ENCODE data around the gene MMP23B.
"Not testable (repeated sequence)": the region's sequence is repeated elsewhere in the genome, so short reads cannot be mapped to it uniquely, and the experiment has no call there.

The MMP23B gene

DNA sequence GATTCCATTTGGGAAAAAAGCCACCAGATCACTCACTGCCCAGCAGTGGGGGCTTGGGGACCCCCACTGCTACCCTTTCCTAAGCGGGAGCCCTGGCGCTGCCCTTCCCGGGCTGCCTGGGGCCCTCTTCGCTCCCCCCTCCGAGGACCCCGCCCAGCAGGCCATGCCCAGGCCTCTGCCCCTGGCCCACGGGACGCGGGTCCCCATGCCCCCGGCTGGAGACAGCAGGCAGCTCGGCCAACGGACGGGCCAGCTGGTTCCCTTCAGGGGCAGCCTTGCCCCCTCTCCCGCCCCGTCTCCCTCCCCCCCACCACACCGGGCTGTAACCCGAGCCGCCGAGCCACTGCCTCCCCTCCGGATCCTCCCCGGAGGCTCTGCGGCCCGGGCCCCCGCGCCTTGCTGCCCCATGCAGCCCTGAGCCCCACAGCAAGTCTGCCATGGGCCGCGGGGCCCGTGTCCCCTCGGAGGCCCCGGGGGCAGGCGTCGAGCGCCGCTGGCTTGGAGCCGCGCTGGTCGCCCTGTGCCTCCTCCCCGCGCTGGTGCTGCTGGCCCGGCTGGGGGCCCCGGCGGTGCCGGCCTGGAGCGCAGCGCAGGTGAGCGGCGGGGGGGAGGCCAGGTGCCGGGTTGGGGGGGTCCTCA is at the start of gene MMP23B:
Gene MMP23B, plus strand, starts transcription at position 392 of the 639 bp plus-strand sequence. Its CDS starts 46 bp downstream, at position 438.
- no peak within 1 kb of the TSS for H3K27ac ChIP-seq
- TF ChIP-seq, protein P1, sequence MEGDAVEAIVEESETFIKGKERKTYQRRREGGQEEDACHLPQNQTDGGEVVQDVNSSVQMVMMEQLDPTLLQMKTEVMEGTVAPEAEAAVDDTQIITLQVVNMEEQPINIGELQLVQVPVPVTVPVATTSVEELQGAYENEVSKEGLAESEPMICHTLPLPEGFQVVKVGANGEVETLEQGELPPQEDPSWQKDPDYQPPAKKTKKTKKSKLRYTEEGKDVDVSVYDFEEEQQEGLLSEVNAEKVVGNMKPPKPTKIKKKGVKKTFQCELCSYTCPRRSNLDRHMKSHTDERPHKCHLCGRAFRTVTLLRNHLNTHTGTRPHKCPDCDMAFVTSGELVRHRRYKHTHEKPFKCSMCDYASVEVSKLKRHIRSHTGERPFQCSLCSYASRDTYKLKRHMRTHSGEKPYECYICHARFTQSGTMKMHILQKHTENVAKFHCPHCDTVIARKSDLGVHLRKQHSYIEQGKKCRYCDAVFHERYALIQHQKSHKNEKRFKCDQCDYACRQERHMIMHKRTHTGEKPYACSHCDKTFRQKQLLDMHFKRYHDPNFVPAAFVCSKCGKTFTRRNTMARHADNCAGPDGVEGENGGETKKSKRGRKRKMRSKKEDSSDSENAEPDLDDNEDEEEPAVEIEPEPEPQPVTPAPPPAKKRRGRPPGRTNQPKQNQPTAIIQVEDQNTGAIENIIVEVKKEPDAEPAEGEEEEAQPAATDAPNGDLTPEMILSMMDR (conservative IDR thresholded peaks at IDR 0.05) = no peak
- no peak for TF ChIP-seq ZFX (IDR thresholded peaks at IDR 0.05)

DNA sequence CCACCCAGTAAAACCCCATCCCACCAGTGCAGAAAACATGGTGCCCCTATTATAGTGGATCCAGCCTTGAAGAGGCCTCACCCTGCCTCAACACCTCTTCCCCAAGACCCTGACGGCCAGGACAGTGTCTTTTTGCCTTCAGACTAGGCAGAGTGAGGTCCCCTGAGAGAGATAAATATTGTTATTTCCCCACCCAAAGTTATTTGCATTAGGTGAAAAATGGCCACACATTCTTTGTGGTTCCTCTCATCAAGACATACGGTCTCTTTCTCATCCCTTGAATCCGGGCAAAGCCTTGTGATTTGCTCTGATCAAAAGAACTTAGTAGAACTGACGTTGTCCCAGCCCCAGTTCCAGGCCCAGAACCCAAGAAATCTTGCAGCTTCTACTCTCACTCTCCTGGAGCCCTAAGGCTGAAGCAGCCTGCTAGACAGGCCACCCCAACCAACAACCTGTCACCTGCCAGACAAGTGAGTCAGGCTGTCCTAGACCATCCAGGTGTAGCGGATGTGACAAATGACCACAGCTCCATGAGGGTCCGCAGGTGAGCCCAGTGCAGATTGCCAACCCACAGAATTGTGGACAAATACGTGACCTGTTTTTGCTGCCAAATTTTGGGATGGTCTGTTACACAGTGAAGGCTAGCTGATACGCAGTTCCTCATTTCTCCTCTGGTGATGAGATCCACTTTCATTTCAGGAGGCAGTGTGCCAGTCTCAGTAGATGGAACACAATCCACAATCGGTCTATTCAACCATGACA is 49.2 kb upstream of the MMP23B start:
- no peak overlapping the region for H3K27ac ChIP-seq
- no peak for TF ChIP-seq ZFX (IDR thresholded peaks at IDR 0.05)
- TF ChIP-seq, protein P1 (conservative IDR thresholded peaks at IDR 0.05) = no peak

DNA sequence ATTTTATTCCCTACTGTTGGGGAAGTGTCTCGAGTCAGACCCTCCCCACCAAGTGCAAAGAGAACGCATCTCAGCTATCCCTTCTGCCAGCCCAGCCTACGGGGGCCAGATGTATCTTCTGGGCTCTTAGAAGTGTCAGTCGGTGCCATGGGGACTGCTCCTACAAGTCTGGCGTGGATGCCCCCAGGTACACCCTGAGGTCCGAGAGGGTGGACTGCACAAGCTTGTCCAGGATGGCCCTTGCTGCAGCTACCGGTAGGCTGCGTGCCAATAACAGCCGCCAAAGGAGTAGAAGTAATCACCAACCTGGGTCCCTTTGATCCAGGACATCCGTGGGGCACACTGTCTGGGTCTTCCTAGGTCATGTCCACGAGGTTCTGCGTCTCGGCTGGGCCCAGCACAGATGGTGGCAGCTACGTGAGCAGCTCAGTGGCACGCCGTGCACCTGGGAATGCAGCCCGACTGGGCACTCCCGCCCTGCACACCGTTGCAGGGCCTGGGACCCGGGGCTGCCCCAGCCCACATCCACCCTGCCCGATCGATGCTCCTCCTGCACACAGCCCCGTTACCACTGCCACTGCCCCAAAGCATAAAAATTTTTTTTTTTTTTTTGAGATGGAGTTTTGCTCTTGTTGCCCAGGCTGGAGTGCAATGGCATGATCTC is 48.5 kb upstream of the MMP23B start:
- TF ChIP-seq, protein P1 (conservative IDR thresholded peaks at IDR 0.05) = no peak
- TF ChIP-seq ZFX (IDR thresholded peaks at IDR 0.05) = no peak
- H3K27ac ChIP-seq = no peak overlapping the region

DNA sequence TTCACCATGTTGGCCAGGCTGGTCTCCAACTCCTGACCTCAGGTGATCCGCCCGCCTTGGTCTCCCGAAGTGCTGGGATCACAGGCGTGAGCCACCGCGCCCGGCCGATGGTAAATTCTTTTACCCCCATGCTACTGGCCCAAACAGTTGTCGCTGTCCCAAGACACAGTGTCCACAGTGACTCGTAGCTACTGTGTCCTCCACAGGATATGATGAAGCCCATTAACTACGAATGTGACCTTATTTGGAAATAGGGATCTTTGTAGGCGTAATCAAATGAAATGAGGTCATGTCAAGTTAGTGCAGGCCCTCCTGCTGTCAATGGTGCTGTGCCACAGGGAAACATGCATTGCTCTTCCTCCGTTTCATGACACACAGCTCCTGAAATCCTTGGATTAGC is 40.5 kb upstream of the MMP23B start:
- no peak overlapping the region for H3K27ac ChIP-seq
- TF ChIP-seq, protein P1 (conservative IDR thresholded peaks at IDR 0.05) = no peak
- no peak for TF ChIP-seq ZFX (IDR thresholded peaks at IDR 0.05)

DNA sequence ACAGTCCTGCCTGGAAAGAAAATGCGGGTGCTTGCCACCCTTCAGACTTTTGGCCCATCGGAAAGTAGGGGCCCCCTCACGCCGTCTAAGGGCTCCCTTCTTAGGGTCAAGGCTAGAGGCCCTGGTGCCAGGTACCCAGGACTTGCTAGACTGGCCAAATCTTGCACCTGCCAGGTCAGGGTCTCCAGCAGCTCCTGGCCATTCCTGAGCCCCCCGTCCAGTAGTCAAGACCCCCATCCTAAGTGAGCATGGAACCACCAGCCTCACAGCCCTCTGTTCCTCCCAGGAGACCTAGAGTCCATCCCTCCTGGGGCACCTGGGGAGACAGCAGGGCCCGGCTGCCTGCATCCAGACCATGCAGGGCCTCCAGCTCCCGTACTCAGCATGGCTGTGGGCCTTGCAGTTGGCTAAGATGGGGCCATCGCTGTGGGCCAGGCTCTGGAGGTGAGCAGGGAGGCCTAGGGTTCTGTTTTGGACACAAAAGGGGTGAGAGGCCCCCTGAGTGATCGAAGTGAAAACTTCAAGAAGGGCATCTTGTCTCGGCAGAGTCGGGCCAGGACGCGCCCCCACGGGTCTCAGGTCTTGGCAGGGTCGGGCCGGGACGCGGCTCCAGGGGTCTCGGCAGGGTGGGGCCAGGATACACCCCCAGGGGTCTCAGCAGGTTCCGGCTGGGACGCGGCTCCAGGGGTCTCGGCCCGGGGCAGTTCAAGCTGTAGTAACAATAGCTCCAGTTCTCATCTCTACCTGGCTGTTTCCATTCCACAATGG is 38.0 kb upstream of the MMP23B start:
- TF ChIP-seq, protein P1 (conservative IDR thresholded peaks at IDR 0.05) = no peak
- no peak for TF ChIP-seq ZFX (IDR thresholded peaks at IDR 0.05)
- no peak overlapping the region for H3K27ac ChIP-seq

DNA sequence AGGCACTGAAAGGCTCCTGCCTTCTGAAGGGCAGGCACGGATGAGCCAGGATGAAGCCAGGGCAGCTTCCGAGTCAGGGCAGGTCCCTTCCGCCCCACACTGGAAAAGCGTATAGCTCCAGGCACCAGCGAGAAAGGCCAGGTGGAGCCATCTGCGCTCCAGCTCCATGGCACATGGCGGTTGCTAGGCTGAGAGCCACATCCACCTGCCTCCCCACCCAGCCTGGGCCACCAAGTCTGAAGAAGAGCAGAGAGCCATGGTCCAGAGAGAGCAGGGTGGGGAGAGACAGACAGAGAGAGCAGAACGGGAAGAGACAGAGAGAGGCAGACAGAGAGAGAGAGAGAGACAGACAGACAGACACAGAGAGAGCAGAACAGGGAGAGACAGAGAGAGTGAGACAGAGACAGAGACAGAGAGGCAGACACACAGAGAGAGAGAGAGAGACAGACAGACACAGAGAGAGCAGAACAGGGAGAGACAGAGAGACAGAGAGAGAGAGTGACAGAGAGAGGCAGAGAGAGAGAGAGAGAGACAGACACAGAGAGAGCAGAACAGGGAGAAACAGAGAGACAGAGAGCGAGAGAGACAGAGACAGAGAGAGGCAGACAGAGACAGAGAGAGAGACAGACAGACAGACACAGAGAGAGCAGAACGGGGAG is 37.2 kb upstream of the MMP23B start:
- TF ChIP-seq ZFX (IDR thresholded peaks at IDR 0.05) = no peak
- TF ChIP-seq, protein P1 (conservative IDR thresholded peaks at IDR 0.05) = no peak
- H3K27ac ChIP-seq = no peak overlapping the region

DNA sequence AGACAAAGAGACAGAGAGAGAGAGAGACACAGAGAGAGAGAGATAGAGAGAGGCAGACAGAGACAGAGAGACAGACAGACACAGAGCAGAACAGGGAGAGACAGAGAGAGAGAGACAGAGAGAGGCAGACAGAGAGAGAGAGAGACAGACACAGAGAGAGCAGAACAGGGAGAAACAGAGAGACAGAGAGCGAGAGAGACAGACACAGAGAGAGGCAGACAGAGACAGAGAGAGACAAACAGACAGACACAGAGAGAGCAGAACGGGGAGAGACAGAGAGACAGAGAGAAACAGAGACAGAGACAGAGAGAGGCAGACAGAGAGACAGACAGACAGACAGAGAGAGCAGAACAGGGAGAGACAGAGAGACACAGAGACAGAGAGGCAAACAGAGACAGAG is 36.6 kb upstream of the MMP23B start:
- not testable (repeated sequence) for H3K27ac ChIP-seq

Measured in C4-2B (cell line).